Activated CD4-positive, alpha-beta T cell treated with anti-CD3 and anti-CD28 coated beads for 24 hours (primary cell): Measurements from ENCODE around the gene PLPP6.
"Not testable (repeated sequence)": the region's sequence is repeated elsewhere in the genome, so short reads cannot be mapped to it uniquely, and the experiment has no call there.

Experiments
- DNase-seq, 2 donors: peaks; one replicate each; pipeline ENCODE4 v3.0.0-alpha.2; 2020; ENCODE audit warnings: low read depth in 2 of 2

The PLPP6 gene

GRCh38 chr9:4662108-4662988 lies at the start of gene PLPP6:
PLPP6 (plus strand) TSS chr9:4662294; CDS start chr9:4662376, 82 bp downstream.
- peak; percentile 45 to 57 for DNase-seq

GRCh38 chr9:4614627-4615026 lies 47.5 kb upstream of the PLPP6 start:
- no peak for DNase-seq

- no peak for DNase-seq
Measured at GRCh38 chr9:4615251-4615650, 46.8 kb upstream of the PLPP6 start.

GRCh38 chr9:4615778-4616177 lies 46.3 kb upstream of the PLPP6 start:
- DNase-seq, result no peak

- DNase-seq, result no peak
Measured at GRCh38 chr9:4617752-4618151, 44.3 kb upstream of the PLPP6 start.

GRCh38 chr9:4618700-4619099 lies 43.4 kb upstream of the PLPP6 start:
- no peak for DNase-seq

GRCh38 chr9:4620057-4620765 lies 41.9 kb upstream of the PLPP6 start:
- no peak for DNase-seq

GRCh38 chr9:4620881-4621555 lies 41.1 kb upstream of the PLPP6 start:
- no peak for DNase-seq

GRCh38 chr9:4622016-4622415 lies 40.1 kb upstream of the PLPP6 start:
- DNase-seq, result no peak

GRCh38 chr9:4630836-4631235 lies 31.3 kb upstream of the PLPP6 start:
- no peak for DNase-seq

GRCh38 chr9:4638968-4639367 lies 23.1 kb upstream of the PLPP6 start:
- DNase-seq, result no peak

GRCh38 chr9:4639420-4639819 lies 22.7 kb upstream of the PLPP6 start:
- no peak for DNase-seq

GRCh38 chr9:4640027-4640426 lies 22.1 kb upstream of the PLPP6 start:
- peak in 1 of 2 donors; percentile 9 for DNase-seq

- no peak for DNase-seq
Measured at GRCh38 chr9:4642351-4642750, 19.7 kb upstream of the PLPP6 start.

- no peak for DNase-seq
Measured at GRCh38 chr9:4654084-4654483, 8.0 kb upstream of the PLPP6 start.

GRCh38 chr9:4654538-4654937 lies 7.6 kb upstream of the PLPP6 start:
- DNase-seq, result no peak

- not testable (repeated sequence) for DNase-seq
Measured at GRCh38 chr9:4656196-4656595, 5.9 kb upstream of the PLPP6 start.

GRCh38 chr9:4656621-4657020 lies 5.5 kb upstream of the PLPP6 start:
- no peak for DNase-seq

- DNase-seq, result no peak
Measured at GRCh38 chr9:4657426-4658159, 4.5 kb upstream of the PLPP6 start.

- not testable (repeated sequence) for DNase-seq
Measured at GRCh38 chr9:4660665-4661064, 1.4 kb upstream of the PLPP6 start.

GRCh38 chr9:4661165-4661564 lies 929 bp upstream of the PLPP6 start:
- DNase-seq, result no peak

- DNase-seq, result no peak
Measured at GRCh38 chr9:4661611-4662010, 483 bp upstream of the PLPP6 start.
